Measurements from ENCODE around the gene AADACL4. TPM values are rescaled to one million over a fixed set of nuclear protein-coding genes. Genes with fewer than 3 reads are reported as not detected.

Gene AADACL4
- polyA plus RNA-seq, 1 donor from 2014 or later = not detected

GRCh38 chr1:12620931-12621330 is 23.0 kb upstream of the AADACL4 start:
- Histone ChIP-seq H3K27ac (ENCODE audit: low read length) (no peak overlapping the region), H3K27me3 (ENCODE audit: insufficient read depth, low read depth, low read length) (peaks cover 40% of the 10 kb centered on the region), H3F3A (ENCODE audit: insufficient read depth, low read length, poor library complexity, severe bottlenecking) (peaks cover 3% of the 10 kb centered on the region), H3K4me3 (ENCODE audit: low read length) (no peak overlapping the region), H3K4me2 (ENCODE audit: low read length) (no peak overlapping the region), H4K20me1 (ENCODE audit: insufficient read depth) (no peaks in the 10 kb centered on the region), H3K9me3 (ENCODE audit: low read length) (no peaks in the 10 kb centered on the region), H3K36me3 (ENCODE audit: insufficient read depth, low read length) (no peaks in the 10 kb centered on the region), H2AFZ (ENCODE audit: low read depth, low read length) (no peak overlapping the region), H3K9ac (ENCODE audit: low read length) (no peak overlapping the region), H3K79me2 (replicated peaks; ENCODE audit: insufficient read depth, low read length) (no peaks in the 10 kb centered on the region), H3K9me2 (ENCODE audit: insufficient read depth, low read length) (no peaks in the 10 kb centered on the region)
- TF ChIP-seq RAD21 (conservative IDR thresholded peaks at IDR 0.05) = no peak

- Histone ChIP-seq H3K4me2 (ENCODE audit: low read length) (no peak overlapping the region), H3K4me3 (ENCODE audit: low read length) (no peak overlapping the region), H3K79me2 (replicated peaks; ENCODE audit: insufficient read depth, low read length) (no peaks in the 10 kb centered on the region), H3K36me3 (ENCODE audit: insufficient read depth, low read length) (no peaks in the 10 kb centered on the region), H3F3A (ENCODE audit: insufficient read depth, low read length, poor library complexity, severe bottlenecking) (peaks cover 3% of the 10 kb centered on the region), H3K9ac (ENCODE audit: low read length) (no peak overlapping the region), H3K9me2 (ENCODE audit: insufficient read depth, low read length) (no peaks in the 10 kb centered on the region), H3K27me3 (ENCODE audit: insufficient read depth, low read depth, low read length) (peaks cover 33% of the 10 kb centered on the region), H4K20me1 (ENCODE audit: insufficient read depth) (no peaks in the 10 kb centered on the region), H2AFZ (ENCODE audit: low read depth, low read length) (no peak overlapping the region), H3K27ac (ENCODE audit: low read length) (no peak overlapping the region), H3K9me3 (ENCODE audit: low read length) (no peaks in the 10 kb centered on the region)
- TF ChIP-seq EZH2 (IDR thresholded peaks at IDR 0.05; ENCODE audit: borderline replicate concordance, insufficient read depth, low read length, poor library complexity, severe bottlenecking) = no peak
- no peak for TF ChIP-seq MXI1 (conservative IDR thresholded peaks at IDR 0.05; ENCODE audit: poor library complexity, severe bottlenecking)
Observed at GRCh38 chr1:12621346-12622335, 22.2 kb upstream of the AADACL4 start.

- no peaks in the 10 kb centered on the region for H3K79me2 ChIP-seq (replicated peaks; ENCODE audit: insufficient read depth, low read length)
- no peak overlapping the region for H3K4me2 ChIP-seq (ENCODE audit: low read length)
- H2AFZ ChIP-seq (ENCODE audit: low read depth, low read length) = no peak overlapping the region
- no peaks in the 10 kb centered on the region for H3K9me3 ChIP-seq (ENCODE audit: low read length)
- no peak overlapping the region for H3K27ac ChIP-seq (ENCODE audit: low read length)
- TF ChIP-seq EZH2 (IDR thresholded peaks at IDR 0.05; ENCODE audit: borderline replicate concordance, insufficient read depth, low read length, poor library complexity, severe bottlenecking) = no peak
- TF ChIP-seq RAD21 (conservative IDR thresholded peaks at IDR 0.05) = no peak
- no peak for TF ChIP-seq SMC3 (conservative IDR thresholded peaks at IDR 0.05; ENCODE audit: poor library complexity)
- no peak for TF ChIP-seq CTCF (IDR thresholded peaks at IDR 0.05; ENCODE audit: poor library complexity, severe bottlenecking)
- TF ChIP-seq MXI1 (conservative IDR thresholded peaks at IDR 0.05; ENCODE audit: poor library complexity, severe bottlenecking) = no peak
- no peak for TF ChIP-seq REST (IDR thresholded peaks at IDR 0.05; ENCODE audit: borderline replicate concordance)
- no peak for TF ChIP-seq TAF1 (IDR thresholded peaks at IDR 0.05; ENCODE audit: low read depth)
- no peaks in the 10 kb centered on the region for H4K20me1 ChIP-seq (ENCODE audit: insufficient read depth)
- H3K9ac ChIP-seq (ENCODE audit: low read length) = no peak overlapping the region
- no peaks in the 10 kb centered on the region for H3K9me2 ChIP-seq (ENCODE audit: insufficient read depth, low read length)
- H3F3A ChIP-seq (ENCODE audit: insufficient read depth, low read length, poor library complexity, severe bottlenecking) = peaks cover under 1% of the 10 kb centered on the region
- no peak overlapping the region for H3K4me3 ChIP-seq (ENCODE audit: low read length)
- peaks cover 24% of the 10 kb centered on the region for H3K27me3 ChIP-seq (ENCODE audit: insufficient read depth, low read depth, low read length)
- no peaks in the 10 kb centered on the region for H3K36me3 ChIP-seq (ENCODE audit: insufficient read depth, low read length)
Observed at GRCh38 chr1:12622506-12622905, 21.4 kb upstream of the AADACL4 start.
